Measurements from ENCODE around the gene GIT1. TPM values are rescaled to one million over a fixed set of nuclear protein-coding genes. Genes with fewer than 3 reads are reported as not detected.

Gene GIT1
- total and polyA plus RNA-seq, 9 of the 15 experiments (the other 6 are each of a cell fraction or from before 2014, with no cell fraction given), result 0.35 to 35.3 (median 17.1) TPM

GRCh38 chr17:29595107-29595942, 5.9 kb upstream of the GIT1 start:
- intact Hi-C loops (cut with micrococcal nuclease) (no loop called here), in situ Hi-C loops (cut with MboI) (no loop called here)
- peaks cover 12% of the 10 kb centered on the region for H4K20me1 ChIP-seq (replicated peaks; ENCODE audit: control insufficient read depth, insufficient read depth, low read length)
- H3K36me3 ChIP-seq (ENCODE audit: control insufficient read depth, insufficient read depth, low read length), result no peaks in the 10 kb centered on the region
- peaks cover 4% of the 10 kb centered on the region for H3K9me1 ChIP-seq (ENCODE audit: control insufficient read depth, insufficient read depth, low read length)
- no peak for FAIRE-seq
- BruUV-seq (replicated peaks), result no TSS peak
- no peak overlapping the region for H2AFZ ChIP-seq (ENCODE audit: low read depth, low read length)
- H3K27me3 ChIP-seq (ENCODE audit: control insufficient read depth in 2 of 2, insufficient read depth in 2 of 2, low read length in 2 of 2), result no peaks in the 10 kb centered on the region
- peak overlapping the region in 1 of 2 experiments; percentile 91; a peak in 1 of 4 replicates for H3K9ac ChIP-seq (ENCODE audit: insufficient read depth in 1 of 2, low read depth in 2 of 2, low read length in 2 of 2)
- H3K27ac ChIP-seq (ENCODE audit: extremely low read depth, low read depth, low read length), result no peak overlapping the region
- no peaks in the 10 kb centered on the region for H3K9me3 ChIP-seq (replicated peaks; ENCODE audit: control insufficient read depth, insufficient read depth, low read depth, low read length)
- CTCF ChIA-PET (ENCODE audit: low intra/inter-chr PET ratio), result no interaction called here
- H3K4me2 ChIP-seq (ENCODE audit: insufficient read depth, low read length), result no peak overlapping the region
- WGBS (ENCODE audit: insufficient coverage, low coverage, missing lambda C conversion rate), result 68% methylated on average over 7 of the region's 7 CpGs
- ATAC-seq, result no peak
- H3K79me2 ChIP-seq (ENCODE audit: control insufficient read depth, insufficient read depth, low read length), result peaks cover 6% of the 10 kb centered on the region; the same call in 2 of the 3 replicates
- H3K4me3 ChIP-seq, result no peak overlapping the region
- POLR2A ChIA-PET, result interaction anchor here (1.6 kb wide), 1 partner anchor 16 kb away, joined by 3 read pairs; no protein-coding TSS in a partner anchor
- TF ChIP-seq NR2C1 (IDR thresholded peaks at IDR 0.05), result no peak
- no peak for TF ChIP-seq NR2C1 (tag; IDR thresholded peaks at IDR 0.05)
- DNase-seq (ENCODE audit: extremely low read depth in 1 of 4, low spot score in 3 of 4), result no peak
- peaks cover 34 to 69% of the 10 kb centered on the region in 2 experiments for H3K4me1 ChIP-seq (replicated peaks in 1 of 2; ENCODE audit: control insufficient read depth in 2 of 2, insufficient read depth in 2 of 2, low read length in 2 of 2)

- no peaks in the 10 kb centered on the region for H3K27me3 ChIP-seq (ENCODE audit: control insufficient read depth in 2 of 2, insufficient read depth in 2 of 2, low read length in 2 of 2)
- no peak overlapping the region for H2AFZ ChIP-seq (ENCODE audit: low read depth, low read length)
- H3K79me2 ChIP-seq (ENCODE audit: control insufficient read depth, insufficient read depth, low read length), result peaks cover 6% of the 10 kb centered on the region; the same call in 2 of the 3 replicates
- H3K9ac ChIP-seq (ENCODE audit: insufficient read depth in 1 of 2, low read depth in 2 of 2, low read length in 2 of 2), result peak overlapping the region in 1 of 2 experiments; percentile 91; a peak in 2 of 4 replicates
- H3K36me3 ChIP-seq (ENCODE audit: control insufficient read depth, insufficient read depth, low read length), result no peaks in the 10 kb centered on the region
- CTCF ChIA-PET (ENCODE audit: low intra/inter-chr PET ratio), result no interaction called here
- H3K9me1 ChIP-seq (ENCODE audit: control insufficient read depth, insufficient read depth, low read length), result peaks cover 4% of the 10 kb centered on the region
- H3K4me1 ChIP-seq (replicated peaks in 1 of 2; ENCODE audit: control insufficient read depth in 2 of 2, insufficient read depth in 2 of 2, low read length in 2 of 2), result peaks cover 38 to 76% of the 10 kb centered on the region in 2 experiments
- BruUV-seq (replicated peaks), result no TSS peak
- DNase-seq (ENCODE audit: extremely low read depth in 1 of 4, low spot score in 3 of 4) (no peak), ATAC-seq (no peak), FAIRE-seq (no peak)
- POLR2A ChIA-PET, result interaction anchor here (0.6 to 1.0 kb wide), 2 partner anchors 65 to 633 kb away, joined by 4 read pairs; no protein-coding TSS in a partner anchor
- no peak overlapping the region for H3K27ac ChIP-seq (ENCODE audit: extremely low read depth, low read depth, low read length)
- H3K4me2 ChIP-seq (ENCODE audit: insufficient read depth, low read length), result peak overlapping the region; percentile 77
- WGBS (ENCODE audit: insufficient coverage, low coverage, missing lambda C conversion rate), result 73% methylated on average over 10 of the region's 11 CpGs
- TF ChIP-seq CTCF (IDR thresholded peaks at IDR 0.05 in 2 of 3, conservative IDR thresholded peaks at IDR 0.05 in 1 of 3; ENCODE audit: insufficient read depth in 2 of 3, low read depth in 1 of 3, low read length in 3 of 3) (0 out of 6 replicates have a peak, but pooled peaks of 1 of the 3 experiments have one; percentile 4), FOXM1 (IDR thresholded peaks at IDR 0.05; ENCODE audit: low read depth) (no peak), FOXM1 (CRISPR knock-in tag; IDR thresholded peaks at IDR 0.05; ENCODE audit: low read depth) (no peak)
- in situ Hi-C loops (cut with MboI), result no loop called here
- H4K20me1 ChIP-seq (replicated peaks; ENCODE audit: control insufficient read depth, insufficient read depth, low read length), result peaks cover 12% of the 10 kb centered on the region
- intact Hi-C loops (cut with micrococcal nuclease), result loop anchor here (5.0 kb wide), 1 partner anchor 202 kb away; the partner anchor contains the start of gene TAOK1
- peak overlapping the region; percentile 63; the same call in 1 of the 2 replicates for H3K4me3 ChIP-seq
- H3K9me3 ChIP-seq (replicated peaks; ENCODE audit: control insufficient read depth, insufficient read depth, low read depth, low read length), result no peaks in the 10 kb centered on the region
Observed at GRCh38 chr17:29594519-29595090, 5.2 kb upstream of the GIT1 start.

Measured in K562 (cell line).